Measurements from ENCODE around the gene NAGA.
"Not testable (repeated sequence)": the region's sequence is repeated elsewhere in the genome, so short reads cannot be mapped to it uniquely, and the experiment has no call there.

Gene NAGA

GRCh38 chr22:42112793-42113192 is 42.2 kb upstream of the NAGA start:
- no CpG with 5 or more reads among the region's 4 CpGs for whole genome bisulfite sequencing, 2 donors (ENCODE audit: extremely low coverage in 2 of 2, insufficient read length in 2 of 2, insufficient replicate concordance in 1 of 2)
- not testable (repeated sequence) for H3K4me3 ChIP-seq (ENCODE audit: low read length in 2 of 2); H3K9ac ChIP-seq (ENCODE audit: low read depth, low read length, poor library complexity); H3K4me1 ChIP-seq (ENCODE audit: control insufficient read depth in 2 of 2, insufficient read depth in 1 of 2, low read depth in 1 of 2, low read length in 2 of 2); H3K18ac ChIP-seq (ENCODE audit: low read length); H2AK5ac ChIP-seq (ENCODE audit: low read depth, low read length); H2BK15ac ChIP-seq (ENCODE audit: low read length); H3K4me2 ChIP-seq (ENCODE audit: insufficient read depth, low read length, poor library complexity, severe bottlenecking); H3K36me3 ChIP-seq (replicated peaks in 1 of 2; ENCODE audit: control insufficient read depth in 2 of 2, insufficient read depth in 2 of 2, low read length in 2 of 2); H3K14ac ChIP-seq (ENCODE audit: low read length); DNase-seq (ENCODE audit: low spot score); H3K4ac ChIP-seq (ENCODE audit: low read length); H3K27ac ChIP-seq (replicated peaks; ENCODE audit: low read length); H2AFZ ChIP-seq (ENCODE audit: low read length); H3K79me1 ChIP-seq (ENCODE audit: low read depth, low read length); H2BK5ac ChIP-seq (ENCODE audit: low read length); H2BK12ac ChIP-seq (ENCODE audit: low read length); H4K91ac ChIP-seq (ENCODE audit: low read depth, low read length, poor library complexity); H3K23ac ChIP-seq (ENCODE audit: low read depth, low read length, poor library complexity); H4K8ac ChIP-seq (ENCODE audit: low read depth, low read length); H3K27me3 ChIP-seq (ENCODE audit: control insufficient read depth in 3 of 3, insufficient read depth in 3 of 3, low read depth in 1 of 3, low read length in 3 of 3); H2BK120ac ChIP-seq (ENCODE audit: low read depth, low read length)
- H3K9me3 ChIP-seq (replicated peaks in 1 of 2; ENCODE audit: control insufficient read depth in 2 of 2, insufficient read depth in 1 of 2, low read depth in 1 of 2, low read length in 2 of 2): peaks cover 11 to 23% of the 10 kb centered on the region in 2 donors

- Histone ChIP-seq H3K4me3 (ENCODE audit: low read length in 2 of 2) (no peak overlapping the region), H2BK12ac (ENCODE audit: low read length) (no peak overlapping the region), H2AK5ac (ENCODE audit: low read depth, low read length) (no peak overlapping the region), H3K23ac (ENCODE audit: low read depth, low read length, poor library complexity) (no peak overlapping the region), H2BK120ac (ENCODE audit: low read depth, low read length) (no peak overlapping the region), H3K4me2 (ENCODE audit: insufficient read depth, low read length, poor library complexity, severe bottlenecking) (no peak overlapping the region), H3K27me3 (ENCODE audit: control insufficient read depth in 3 of 3, insufficient read depth in 3 of 3, low read depth in 1 of 3, low read length in 3 of 3) (peaks cover 0 to 2% (median 0%) of the 10 kb centered on the region in 3 experiments), H3K36me3 (replicated peaks in 1 of 2; ENCODE audit: control insufficient read depth in 2 of 2, insufficient read depth in 2 of 2, low read length in 2 of 2) (peaks cover 0 to 3% of the 10 kb centered on the region in 2 donors), H3K4me1 (ENCODE audit: control insufficient read depth in 2 of 2, insufficient read depth in 1 of 2, low read depth in 1 of 2, low read length in 2 of 2) (no peaks in the 10 kb centered on the region), H3K79me1 (ENCODE audit: low read depth, low read length) (no peaks in the 10 kb centered on the region), H2BK5ac (ENCODE audit: low read length) (no peak overlapping the region), H4K8ac (ENCODE audit: low read depth, low read length) (no peak overlapping the region), H2BK15ac (ENCODE audit: low read length) (no peak overlapping the region), H2AFZ (ENCODE audit: low read length) (no peak overlapping the region), H4K91ac (ENCODE audit: low read depth, low read length, poor library complexity) (no peak overlapping the region), H3K9me3 (replicated peaks in 1 of 2; ENCODE audit: control insufficient read depth in 2 of 2, insufficient read depth in 1 of 2, low read depth in 1 of 2, low read length in 2 of 2) (peaks cover 10 to 21% of the 10 kb centered on the region in 2 donors), H3K9ac (ENCODE audit: low read depth, low read length, poor library complexity) (no peak overlapping the region), H3K4ac (ENCODE audit: low read length) (no peak overlapping the region), H3K27ac (replicated peaks; ENCODE audit: low read length) (no peak overlapping the region), H3K18ac (ENCODE audit: low read length) (no peak overlapping the region), H3K14ac (ENCODE audit: low read length) (no peak overlapping the region)
- no peak for DNase-seq (ENCODE audit: low spot score)
- WGBS, 2 donors (ENCODE audit: extremely low coverage in 2 of 2, insufficient read length in 2 of 2, insufficient replicate concordance in 1 of 2): no CpG with 5 or more reads among the region's 4 CpGs
These were observed 41.2 kb upstream of the NAGA start for GRCh38 chr22:42111798-42112197.

- whole genome bisulfite sequencing, 2 donors (ENCODE audit: extremely low coverage in 2 of 2, insufficient read length in 2 of 2, insufficient replicate concordance in 1 of 2): no CpG with 5 or more reads among the region's 18 CpGs
These were observed 38.2 kb upstream of the NAGA start for GRCh38 chr22:42108848-42109247.

GRCh38 chr22:42104332-42104860 is 33.8 kb upstream of the NAGA start:
- H2BK12ac ChIP-seq (ENCODE audit: low read length); H3K4ac ChIP-seq (ENCODE audit: low read length); H4K8ac ChIP-seq (ENCODE audit: low read depth, low read length); H4K91ac ChIP-seq (ENCODE audit: low read depth, low read length, poor library complexity); H3K23ac ChIP-seq (ENCODE audit: low read depth, low read length, poor library complexity); H2AK5ac ChIP-seq (ENCODE audit: low read depth, low read length); DNase-seq (ENCODE audit: low spot score); H3K27ac ChIP-seq (replicated peaks; ENCODE audit: low read length); H3K18ac ChIP-seq (ENCODE audit: low read length); H3K4me3 ChIP-seq (ENCODE audit: low read length in 2 of 2); H3K4me2 ChIP-seq (ENCODE audit: insufficient read depth, low read length, poor library complexity, severe bottlenecking); H3K4me1 ChIP-seq (ENCODE audit: control insufficient read depth in 2 of 2, insufficient read depth in 1 of 2, low read depth in 1 of 2, low read length in 2 of 2); H3K79me1 ChIP-seq (ENCODE audit: low read depth, low read length); H2BK15ac ChIP-seq (ENCODE audit: low read length); H2BK5ac ChIP-seq (ENCODE audit: low read length); H3K36me3 ChIP-seq (replicated peaks in 1 of 2; ENCODE audit: control insufficient read depth in 2 of 2, insufficient read depth in 2 of 2, low read length in 2 of 2); H2AFZ ChIP-seq (ENCODE audit: low read length); H3K9ac ChIP-seq (ENCODE audit: low read depth, low read length, poor library complexity); H3K27me3 ChIP-seq (ENCODE audit: control insufficient read depth in 3 of 3, insufficient read depth in 3 of 3, low read depth in 1 of 3, low read length in 3 of 3); H2BK120ac ChIP-seq (ENCODE audit: low read depth, low read length); H3K14ac ChIP-seq (ENCODE audit: low read length): not testable (repeated sequence)
- peaks cover 2 to 35% of the 10 kb centered on the region in 2 donors for H3K9me3 ChIP-seq (replicated peaks in 1 of 2; ENCODE audit: control insufficient read depth in 2 of 2, insufficient read depth in 1 of 2, low read depth in 1 of 2, low read length in 2 of 2)
- no CpG with 5 or more reads among the region's 6 CpGs for WGBS, 2 donors (ENCODE audit: extremely low coverage in 2 of 2, insufficient read length in 2 of 2, insufficient replicate concordance in 1 of 2)

More at GRCh38 chr22:42108848-42109247, 38.2 kb upstream of the NAGA start:
- H3K4me1 ChIP-seq (ENCODE audit: control insufficient read depth in 2 of 2, insufficient read depth in 1 of 2, low read depth in 1 of 2, low read length in 2 of 2): no peaks in the 10 kb centered on the region
- DNase-seq (ENCODE audit: low spot score): no peak
- H3K27ac ChIP-seq (replicated peaks; ENCODE audit: low read length): no peak overlapping the region
- H3K18ac ChIP-seq (ENCODE audit: low read length): no peak overlapping the region
- H3K14ac ChIP-seq (ENCODE audit: low read length): no peak overlapping the region
- no peak overlapping the region for H2AFZ ChIP-seq (ENCODE audit: low read length)
- no peaks in the 10 kb centered on the region for H3K27me3 ChIP-seq (ENCODE audit: control insufficient read depth in 3 of 3, insufficient read depth in 3 of 3, low read depth in 1 of 3, low read length in 3 of 3)
- H2AK5ac ChIP-seq (ENCODE audit: low read depth, low read length): no peak overlapping the region
- H3K23ac ChIP-seq (ENCODE audit: low read depth, low read length, poor library complexity): no peak overlapping the region
- no peak overlapping the region for H2BK120ac ChIP-seq (ENCODE audit: low read depth, low read length)
- H4K91ac ChIP-seq (ENCODE audit: low read depth, low read length, poor library complexity): no peak overlapping the region
- H2BK5ac ChIP-seq (ENCODE audit: low read length): no peak overlapping the region
- no peaks in the 10 kb centered on the region for H3K36me3 ChIP-seq (replicated peaks in 1 of 2; ENCODE audit: control insufficient read depth in 2 of 2, insufficient read depth in 2 of 2, low read length in 2 of 2)
- H3K4me2 ChIP-seq (ENCODE audit: insufficient read depth, low read length, poor library complexity, severe bottlenecking): peak overlapping the region; percentile 4
- H2BK15ac ChIP-seq (ENCODE audit: low read length): no peak overlapping the region
- H3K4ac ChIP-seq (ENCODE audit: low read length): no peak overlapping the region
- peaks cover 2 to 21% of the 10 kb centered on the region in 2 donors for H3K9me3 ChIP-seq (replicated peaks in 1 of 2; ENCODE audit: control insufficient read depth in 2 of 2, insufficient read depth in 1 of 2, low read depth in 1 of 2, low read length in 2 of 2)
- H3K9ac ChIP-seq (ENCODE audit: low read depth, low read length, poor library complexity): no peak overlapping the region
- H4K8ac ChIP-seq (ENCODE audit: low read depth, low read length): no peak overlapping the region
- no peak overlapping the region for H2BK12ac ChIP-seq (ENCODE audit: low read length)
- no peak overlapping the region for H3K4me3 ChIP-seq (ENCODE audit: low read length in 2 of 2)
- H3K79me1 ChIP-seq (ENCODE audit: low read depth, low read length): no peaks in the 10 kb centered on the region
